CD4-positive, alpha-beta T cell treated with Interleukin-15 for 4 hours (primary cell): ENCODE results near the gene UBAC2.

Experiments
- DNase-seq: peaks from one replicate; pipeline ENCODE4 v3.0.0-alpha.2; 2020; ENCODE audit warnings: low spot score

Gene UBAC2, protein sequence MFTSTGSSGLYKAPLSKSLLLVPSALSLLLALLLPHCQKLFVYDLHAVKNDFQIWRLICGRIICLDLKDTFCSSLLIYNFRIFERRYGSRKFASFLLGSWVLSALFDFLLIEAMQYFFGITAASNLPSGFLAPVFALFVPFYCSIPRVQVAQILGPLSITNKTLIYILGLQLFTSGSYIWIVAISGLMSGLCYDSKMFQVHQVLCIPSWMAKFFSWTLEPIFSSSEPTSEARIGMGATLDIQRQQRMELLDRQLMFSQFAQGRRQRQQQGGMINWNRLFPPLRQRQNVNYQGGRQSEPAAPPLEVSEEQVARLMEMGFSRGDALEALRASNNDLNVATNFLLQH

DNA sequence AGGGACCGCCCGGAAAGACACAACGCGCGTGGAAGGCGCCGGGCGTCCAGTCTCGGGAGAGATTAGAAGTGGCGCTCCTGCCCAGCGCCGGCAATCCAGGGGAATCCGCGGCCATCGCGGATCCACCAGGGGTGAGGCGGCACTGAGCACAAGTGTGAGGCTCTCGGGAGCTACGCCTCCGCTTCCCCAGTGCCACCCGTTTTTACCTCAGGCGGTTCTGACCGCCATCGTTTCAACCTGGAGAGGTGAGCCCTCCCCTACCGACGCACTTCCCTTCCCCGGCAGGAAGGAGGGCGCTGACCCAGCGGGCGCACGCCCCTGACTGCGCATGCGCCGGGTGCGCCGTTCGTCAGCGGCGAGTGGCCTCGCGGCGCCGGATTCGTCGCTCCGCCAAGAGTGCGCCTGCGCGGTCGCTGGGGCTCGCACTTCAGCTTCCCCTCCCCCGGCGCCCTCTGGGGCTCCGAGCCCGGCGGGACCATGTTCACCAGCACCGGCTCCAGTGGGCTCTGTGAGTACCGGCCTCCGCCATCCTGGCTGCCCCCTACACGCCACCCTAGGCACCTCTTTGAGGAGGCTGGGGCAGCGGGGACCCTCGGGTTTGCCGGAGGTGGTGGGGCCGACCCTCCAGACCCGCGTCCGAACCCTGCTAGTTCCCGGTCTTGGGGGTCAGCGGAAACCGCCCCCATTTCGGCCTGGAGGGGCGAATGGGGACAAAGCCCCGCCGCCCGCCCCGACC lies at the start of gene UBAC2:
Gene UBAC2 (plus strand): TSS at position 423 of the 736 bp plus-strand sequence. CDS start 55 bp downstream, at position 478.
- DNase-seq: peak; percentile 96

DNA sequence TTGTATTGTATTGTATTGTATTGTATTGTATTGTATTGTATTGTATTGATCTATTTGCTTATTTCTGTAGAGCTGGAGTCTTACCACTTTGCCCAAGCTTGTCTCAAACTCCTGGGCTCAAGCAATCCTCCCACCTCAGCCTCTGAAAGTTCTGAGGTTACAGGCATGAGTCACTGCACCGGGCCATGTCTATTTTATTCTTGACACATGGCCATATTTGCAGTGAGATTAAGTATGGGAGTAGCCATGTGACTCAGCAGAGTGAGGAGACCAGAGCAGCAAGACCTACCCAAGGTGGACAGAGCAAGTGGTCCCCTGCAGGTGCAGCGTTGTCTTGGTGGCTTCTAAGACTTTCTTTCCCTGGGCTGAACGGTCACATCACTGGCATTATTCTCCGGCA lies 49.1 kb upstream of the UBAC2 start:
- DNase-seq: no peak

DNA sequence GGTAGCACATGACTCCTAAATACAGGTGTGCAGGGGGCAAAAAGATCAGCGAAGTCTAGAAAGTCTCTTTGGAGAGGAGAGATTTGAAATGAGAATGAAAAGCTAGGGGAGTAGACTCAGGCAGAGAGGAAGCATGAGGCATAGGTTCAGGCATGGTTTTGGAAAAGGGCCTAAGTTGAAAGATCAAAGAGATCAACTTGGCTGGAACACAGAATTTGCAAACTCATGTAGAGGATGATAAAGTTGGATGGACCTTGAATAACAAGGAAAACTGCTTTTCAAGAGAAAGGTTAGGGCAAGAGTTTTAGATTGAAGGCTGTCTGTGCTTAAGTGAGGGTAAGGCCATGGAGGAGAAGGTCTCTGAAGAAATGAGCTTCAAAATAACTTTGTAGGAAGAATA lies 47.4 kb upstream of the UBAC2 start:
- no peak for DNase-seq

DNA sequence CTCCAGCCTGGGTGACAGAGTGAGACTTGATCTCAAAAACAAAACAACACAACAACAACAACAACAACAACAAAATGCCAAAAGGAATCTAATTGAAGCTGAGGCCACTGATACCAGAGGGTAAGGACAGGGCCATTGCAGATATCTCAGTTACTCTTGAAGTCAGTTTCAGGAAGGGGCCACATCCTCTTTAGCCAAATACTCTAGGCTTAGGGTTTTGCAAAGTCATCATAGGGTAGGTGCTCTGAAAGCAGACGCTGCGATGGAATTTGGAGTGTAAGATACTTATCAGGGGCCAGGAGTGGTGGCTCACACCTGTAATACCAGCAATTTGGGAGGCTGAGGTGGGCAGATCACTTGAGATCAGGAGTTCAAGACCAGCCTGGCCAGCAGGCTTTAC lies 46.6 kb upstream of the UBAC2 start:
- DNase-seq: no peak

DNA sequence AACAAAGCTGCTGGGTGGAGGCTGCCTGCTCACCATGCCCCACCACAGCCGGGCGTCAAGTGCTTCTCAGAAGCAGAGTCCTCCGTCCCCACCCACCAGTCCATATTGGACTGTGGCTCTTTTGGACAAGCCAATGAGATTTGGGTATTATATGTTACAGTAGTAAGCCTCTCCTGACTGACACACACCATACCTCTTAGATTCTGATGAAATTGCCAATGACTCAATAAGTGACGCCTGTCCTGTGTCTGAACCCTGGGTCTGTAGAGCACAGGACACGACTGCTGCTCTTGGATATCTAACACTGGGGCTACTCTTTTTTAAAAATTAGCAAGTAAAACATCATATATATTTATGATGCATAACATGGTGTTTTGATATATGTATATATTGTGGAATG lies 44.8 kb upstream of the UBAC2 start:
- no peak for DNase-seq

- DNase-seq: no peak
These were observed 43.6 kb upstream of the UBAC2 start for GRCh38 chr13:99157046-99157445.

- no peak for DNase-seq
These were observed 41.8 kb upstream of the UBAC2 start for GRCh38 chr13:99158846-99159245.

- no peak for DNase-seq
These were observed 41.2 kb upstream of the UBAC2 start for GRCh38 chr13:99159331-99160061.

DNA sequence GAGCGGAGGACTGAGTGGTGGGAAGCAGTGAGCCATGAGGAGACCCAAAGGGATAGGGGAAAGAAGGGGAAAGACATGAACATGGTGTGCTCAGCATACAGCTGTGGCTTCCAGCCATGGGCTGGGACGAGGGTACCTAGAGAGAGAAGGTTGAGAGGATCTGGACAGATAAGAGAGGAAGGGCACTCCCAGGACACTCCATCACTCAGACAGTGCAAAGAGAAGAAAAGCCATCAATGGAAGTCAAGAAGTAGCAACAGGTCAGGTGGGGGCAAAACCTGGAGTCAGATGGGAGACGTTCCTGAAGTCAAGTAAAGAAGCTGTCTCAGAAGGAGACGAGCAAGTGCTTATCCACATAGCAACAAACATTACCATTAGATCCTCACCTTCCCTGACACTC lies 40.2 kb upstream of the UBAC2 start:
- no peak for DNase-seq

DNA sequence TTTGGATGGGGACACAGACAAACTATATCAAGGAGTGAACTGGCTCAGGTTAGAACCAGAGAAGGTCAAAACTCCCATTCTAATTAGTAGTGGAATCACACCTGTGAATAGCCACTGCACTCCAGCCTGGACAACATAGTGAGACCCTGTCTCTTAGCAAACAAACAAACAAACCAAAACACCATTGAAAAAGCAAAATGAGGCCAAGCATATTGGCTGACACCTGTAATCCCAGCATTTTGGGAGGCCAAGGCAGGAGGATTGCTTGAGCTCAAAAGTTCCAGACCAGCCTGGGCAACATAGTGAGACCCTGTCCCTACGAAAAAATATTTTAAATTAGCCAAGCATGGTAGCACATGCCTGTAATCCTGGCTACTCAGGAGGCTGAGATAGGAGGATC lies 39.1 kb upstream of the UBAC2 start:
- no peak for DNase-seq

- no peak for DNase-seq
These were observed 37.9 kb upstream of the UBAC2 start for GRCh38 chr13:99162567-99163361.

GRCh38 chr13:99164226-99164625 lies 36.4 kb upstream of the UBAC2 start:
- DNase-seq: no peak

GRCh38 chr13:99165753-99166587 lies 34.7 kb upstream of the UBAC2 start:
- no peak for DNase-seq

GRCh38 chr13:99172951-99173350 lies 27.7 kb upstream of the UBAC2 start:
- no peak for DNase-seq

- DNase-seq: no peak
These were observed 27.0 kb upstream of the UBAC2 start for GRCh38 chr13:99173606-99174005.

DNA sequence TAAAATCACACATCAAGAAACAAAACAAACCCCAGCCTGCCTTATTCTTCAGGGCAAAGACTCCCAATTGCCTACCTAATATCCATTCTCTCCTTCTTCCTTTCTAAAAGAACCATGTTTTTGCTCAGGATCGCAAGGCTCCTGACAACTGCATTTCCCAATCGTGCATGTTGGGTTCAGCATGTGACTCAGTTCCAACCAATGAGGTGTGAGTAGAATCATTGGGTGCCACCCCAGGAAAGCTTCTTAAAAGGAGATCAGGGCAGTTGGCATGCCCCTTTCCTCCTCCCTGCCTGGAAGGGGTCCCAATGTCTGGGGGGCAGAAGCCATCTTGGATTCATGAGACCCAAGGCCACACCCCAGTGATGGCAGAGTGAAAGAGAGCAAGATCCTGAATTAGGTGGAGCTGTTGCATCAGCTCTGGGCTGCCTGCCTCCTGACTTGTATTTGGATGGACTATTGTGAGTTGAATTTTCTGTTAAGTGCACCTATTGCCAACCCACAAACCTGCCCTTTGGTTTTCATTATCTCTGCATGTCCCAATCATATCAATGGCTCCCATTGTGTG lies 26.0 kb upstream of the UBAC2 start:
- no peak for DNase-seq

DNA sequence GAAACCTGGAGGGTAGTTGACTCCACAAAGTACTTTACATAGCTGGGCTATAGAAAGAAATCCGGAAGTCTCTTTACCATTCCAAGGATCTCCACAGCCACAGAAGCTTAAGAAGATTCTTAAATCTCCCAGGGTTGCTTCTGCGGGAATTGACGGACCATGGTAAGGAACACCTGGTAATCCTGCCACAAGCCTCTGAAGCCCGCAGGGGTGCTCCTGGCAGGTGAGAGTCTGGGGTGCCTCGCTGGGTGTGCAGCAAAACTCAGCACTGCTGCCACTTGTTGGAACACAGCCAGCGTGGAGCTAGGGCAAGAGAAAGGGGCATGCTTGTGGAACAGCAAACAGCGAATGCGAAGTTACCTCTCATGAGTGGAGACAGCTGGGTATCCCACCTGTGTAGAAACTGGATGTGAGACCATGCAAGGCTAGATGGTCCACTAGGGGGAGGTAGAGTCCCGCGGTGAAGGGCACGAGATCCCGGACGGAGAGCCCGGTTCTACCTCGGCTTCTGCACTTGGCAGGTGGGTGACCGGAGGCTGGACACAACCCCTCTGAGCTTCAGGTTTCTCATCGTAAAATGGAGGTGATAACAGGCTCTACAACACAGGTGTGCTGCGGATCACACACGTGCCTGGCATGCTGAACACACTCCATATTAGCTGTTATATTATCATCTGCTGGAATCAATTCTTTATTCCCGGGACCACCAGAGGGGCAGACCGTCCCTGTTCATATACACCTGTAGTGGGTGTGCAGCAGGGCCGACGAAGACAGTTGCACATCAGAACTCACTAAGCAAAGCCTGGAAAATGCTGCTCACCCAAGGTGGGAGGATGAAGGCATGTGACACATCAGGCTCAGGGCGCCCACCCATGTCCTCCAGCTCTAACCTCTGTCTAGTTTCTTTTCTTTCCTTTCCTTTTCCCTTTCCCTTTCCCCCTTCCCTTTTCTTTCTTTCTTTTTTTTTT lies 24.1 kb upstream of the UBAC2 start:
- DNase-seq: peak; percentile 82

- DNase-seq: peak; percentile 26
These were observed 22.0 kb upstream of the UBAC2 start for GRCh38 chr13:99178636-99179035.

- no peak for DNase-seq
These were observed 21.2 kb upstream of the UBAC2 start for GRCh38 chr13:99179460-99179859.

- DNase-seq: no peak
These were observed 18.2 kb upstream of the UBAC2 start for GRCh38 chr13:99182439-99182838.
